K562 treated with DMSO at 1 percent for 12 hours (cell line): Measurements from ENCODE around the gene ATP5F1E. TPM values are rescaled to one million over a fixed set of nuclear protein-coding genes. Genes with fewer than 3 reads are reported as not detected.

ENCODE experiments used
- total RNA-seq: library from RNA; unstranded; fragments of 300-600 nt; gene quantifications from 2 replicates; pipeline ENCODE4 v1.2.3, GENCODE V29; 2022; ENCODE audit not compliant: insufficient read depth

Gene ATP5F1E
- total RNA-seq: 17.7 and 24.9 TPM in 2 replicates

DNA sequence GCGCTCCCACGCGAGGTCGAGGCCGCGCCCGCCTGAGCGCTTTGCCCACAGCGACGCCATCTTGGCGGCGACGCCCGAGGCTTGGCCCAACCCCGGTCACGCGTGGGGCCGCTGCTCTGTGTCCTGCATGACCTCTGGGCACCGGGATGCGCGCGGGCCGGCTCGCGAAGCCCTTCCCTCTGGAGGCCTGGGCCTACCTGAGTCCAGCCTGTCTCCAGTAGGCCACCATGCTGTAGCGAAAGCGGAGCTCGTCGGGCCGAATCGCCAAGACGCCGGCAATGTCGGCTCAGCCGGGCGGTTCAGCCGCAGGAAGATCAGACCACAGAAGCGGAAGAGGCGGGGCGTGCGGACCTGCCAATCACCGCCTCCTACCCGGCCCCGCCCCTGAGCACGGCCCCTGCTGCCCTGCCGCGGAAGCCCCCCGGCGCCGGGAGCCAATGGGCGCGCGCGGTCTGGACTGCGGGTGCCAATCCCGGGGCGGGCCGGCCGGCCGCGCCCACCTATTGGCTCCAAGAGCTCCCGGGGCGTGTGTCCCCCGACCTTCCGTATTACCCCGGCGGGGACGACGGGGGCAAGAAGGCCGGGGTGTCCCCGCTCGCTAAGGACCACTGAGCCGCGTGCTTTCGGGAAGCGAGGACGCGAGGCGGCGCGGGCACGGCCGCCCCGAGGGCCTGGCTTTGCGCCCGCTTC is at the start of gene ATP5F1E:
Gene ATP5F1E (minus strand): TSS at position 313 of the 690 bp plus-strand sequence. CDS start 84 bp downstream, at position 229.

DNA sequence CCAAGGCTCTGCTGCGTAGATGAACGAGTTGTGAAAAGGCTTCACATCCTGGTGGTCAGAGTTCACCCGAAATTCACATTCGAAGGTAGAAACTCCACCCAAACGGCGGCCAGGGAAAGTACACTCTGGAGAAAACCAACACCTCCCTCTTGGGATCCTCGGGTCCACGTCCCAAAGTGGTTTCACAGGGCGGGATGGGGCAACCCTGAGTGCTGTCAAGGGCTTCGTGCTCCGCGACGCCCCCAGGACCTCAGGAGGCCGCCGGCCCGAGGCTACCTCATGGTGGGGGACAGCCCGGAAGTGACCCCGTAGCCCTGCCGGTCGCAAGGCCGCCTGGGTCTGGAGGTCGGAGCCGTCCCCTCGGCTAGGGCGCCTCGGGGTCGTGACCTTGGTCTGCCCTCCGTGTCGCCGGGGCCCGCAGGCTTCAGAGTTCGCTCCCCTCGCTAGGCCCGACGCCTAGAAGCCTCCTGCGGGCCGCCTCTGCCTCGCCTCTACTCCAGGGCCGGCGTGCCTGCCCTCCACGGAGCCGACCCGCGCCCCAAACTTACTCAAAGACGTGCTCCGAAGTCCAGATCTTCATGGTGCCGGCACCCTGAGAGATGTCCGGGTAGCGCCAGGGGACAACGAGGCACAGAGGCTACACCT is 10.1 kb upstream of the ATP5F1E start, which contains the start of gene PRELID3B:
Gene PRELID3B (minus strand): TSS at position 636 of the 645 bp plus-strand sequence. CDS start 56 bp downstream, at position 580.

DNA sequence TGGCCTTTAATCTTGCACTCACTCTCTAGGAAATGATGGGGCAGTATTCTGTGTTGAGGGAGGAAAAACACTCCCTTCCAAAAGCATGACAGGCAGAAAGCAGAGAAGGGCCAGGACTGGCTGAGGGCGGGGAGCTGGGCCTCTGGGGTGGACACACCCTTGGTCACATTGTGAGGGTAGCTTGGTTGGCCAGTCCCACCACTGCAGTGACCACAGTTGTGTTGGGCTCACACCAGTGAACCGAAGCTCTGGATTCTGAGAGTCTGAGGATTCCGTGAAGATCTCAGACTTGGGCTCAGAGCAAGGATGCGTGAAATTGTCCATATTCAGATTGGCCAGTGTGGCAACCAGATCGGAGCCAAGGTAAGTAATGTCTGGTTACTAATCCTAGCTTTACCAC is 12.9 kb downstream of the ATP5F1E start, which contains the start of gene TUBB1:
Gene TUBB1 (plus strand): TSS at position 213 of the 400 bp plus-strand sequence. CDS start 94 bp downstream, at position 307.

DNA sequence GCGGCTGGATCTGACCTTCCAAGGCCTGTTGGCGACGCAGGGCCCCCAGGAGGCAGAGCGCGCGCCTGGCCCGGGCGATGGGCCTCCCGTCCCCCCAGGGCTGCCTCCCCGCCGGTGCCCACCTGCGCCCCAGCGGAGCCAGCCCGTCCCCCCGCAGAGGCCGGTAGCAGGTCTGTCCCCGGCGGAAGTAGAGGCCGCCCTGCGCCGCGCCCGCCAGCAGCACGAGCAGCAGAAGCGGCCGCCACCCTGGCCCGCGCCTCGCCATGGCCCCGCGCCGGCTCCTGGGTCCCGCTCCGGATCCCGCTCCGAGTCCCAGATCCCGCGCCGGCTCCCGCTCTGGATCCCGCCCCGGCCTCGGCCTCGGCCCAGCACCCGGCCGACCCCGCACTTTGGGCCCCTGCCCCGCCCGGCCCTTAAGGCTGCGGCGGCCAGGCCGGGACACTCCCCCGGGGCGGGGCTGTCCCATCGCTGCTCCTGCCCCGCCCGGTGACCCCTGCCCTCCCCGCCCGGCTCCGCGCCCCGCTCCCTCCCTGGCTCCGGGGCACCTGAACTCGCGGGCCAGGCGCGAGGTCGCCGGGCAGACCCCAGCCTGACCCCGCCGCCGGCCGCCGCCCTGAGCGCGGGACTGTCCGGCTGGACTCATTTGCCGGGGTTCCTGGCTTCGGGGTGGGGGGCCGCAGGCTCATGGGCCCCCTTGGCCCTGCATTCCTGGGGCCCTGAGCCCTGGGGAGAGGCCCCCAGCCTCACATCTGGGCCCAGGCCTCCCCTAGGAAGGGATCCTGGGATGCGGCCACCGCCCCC is 25.1 kb downstream of the ATP5F1E start, which contains the start of gene CTSZ:
Gene CTSZ (minus strand): TSS at position 391 of the 801 bp plus-strand sequence. CDS start 126 bp downstream, at position 265.

DNA sequence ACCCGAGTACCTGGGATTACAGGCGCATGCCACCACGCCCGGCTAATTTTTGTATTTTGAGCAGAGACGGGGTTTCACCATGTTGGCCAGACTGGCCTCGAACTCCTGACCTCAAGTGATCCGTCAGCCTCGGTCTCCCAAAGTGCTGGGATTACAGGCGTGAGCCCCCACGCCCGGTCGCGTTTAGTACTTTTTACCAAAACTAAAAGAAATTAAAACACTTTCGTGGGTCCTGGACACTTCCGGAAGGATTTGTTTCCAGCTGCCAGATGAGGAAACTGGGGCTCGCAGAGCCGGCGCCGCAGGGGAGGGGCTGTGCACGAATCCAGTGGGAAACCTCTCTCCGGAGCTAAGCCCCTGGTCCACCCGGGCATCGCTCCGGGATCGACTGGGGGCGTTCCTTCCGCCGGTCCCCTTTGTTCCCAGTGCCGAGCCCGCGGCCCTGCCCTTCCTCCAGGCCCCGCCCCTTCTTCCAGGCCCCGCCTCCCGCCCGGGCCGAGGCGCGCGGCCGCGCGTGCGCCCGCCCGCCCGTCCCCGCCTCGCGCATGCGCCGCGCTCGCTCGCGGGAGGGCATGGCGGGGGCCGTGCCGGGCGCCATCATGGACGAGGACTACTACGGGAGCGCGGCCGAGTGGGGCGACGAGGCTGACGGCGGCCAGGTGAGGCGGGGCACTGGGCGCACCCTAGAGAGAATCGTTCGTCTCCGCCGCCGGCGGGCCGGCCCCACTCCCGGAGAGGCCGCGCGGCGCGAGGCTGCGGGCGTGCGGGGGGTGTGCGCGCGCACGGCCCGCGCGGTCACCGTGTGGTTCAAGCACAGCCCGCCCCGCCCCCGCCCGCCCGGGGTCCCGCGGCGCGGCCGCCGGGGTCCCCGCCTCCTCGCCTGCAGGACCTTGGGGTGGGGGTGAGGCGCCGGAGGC is 51.2 kb downstream of the ATP5F1E start, which contains the start of gene NELFCD:
Gene NELFCD (plus strand): TSS at position 546 of the 917 bp plus-strand sequence. CDS start 54 bp downstream, at position 600.

Other genes with a start within 250 kb of the ATP5F1E start
- 2.0 TPM in 1 of 2 replicates, not detected in the other for gene GNAS-AS1, start 181.4 kb downstream of the ATP5F1E start, total RNA-seq
- 438 and 608 TPM in 2 replicates for gene GNAS, start 179.6 kb downstream of the ATP5F1E start, total RNA-seq
- gene NELFCD, start 51.1 kb downstream of the ATP5F1E start, total RNA-seq: 52.3 and 83.1 TPM in 2 replicates
- 77.7 and 103 TPM in 2 replicates for gene CTSZ, start 25.1 kb downstream of the ATP5F1E start, total RNA-seq
- gene TUBB1, start 12.9 kb downstream of the ATP5F1E start, total RNA-seq: 1.1 TPM in 1 of 2 replicates, not detected in the other
- 20.8 and 34.6 TPM in 2 replicates for gene PRELID3B, start 10.5 kb upstream of the ATP5F1E start, total RNA-seq
- gene ZNF831, start 131.5 kb upstream of the ATP5F1E start, total RNA-seq: not detected in 2 replicates